Measurements from ENCODE around the gene GJB6.
"Not testable (repeated sequence)": the region's sequence is repeated elsewhere in the genome, so short reads cannot be mapped to it uniquely, and the experiment has no call there.

The GJB6 gene

GRCh38 chr13:20231839-20232555, at the start of gene GJB6:
Gene GJB6, minus strand, starts transcription at chr13:20232319. Its CDS starts 8,839 bp downstream, at chr13:20223480.
- peak; percentile 71 for DNase-seq (ENCODE audit: low spot score)

- not testable (repeated sequence) for DNase-seq (ENCODE audit: low spot score)
Measured at GRCh38 chr13:20276901-20277300, 44.8 kb upstream of the GJB6 start.

GRCh38 chr13:20274466-20274865, 42.3 kb upstream of the GJB6 start:
- no peak for DNase-seq (ENCODE audit: low spot score)

GRCh38 chr13:20272588-20273171, 40.6 kb upstream of the GJB6 start:
- no peak for DNase-seq (ENCODE audit: low spot score)

- DNase-seq (ENCODE audit: low spot score), result no peak
Measured at GRCh38 chr13:20272104-20272503, 40.0 kb upstream of the GJB6 start.

GRCh38 chr13:20271441-20271840, 39.3 kb upstream of the GJB6 start:
- DNase-seq (ENCODE audit: low spot score), result no peak

GRCh38 chr13:20270163-20270865, 38.2 kb upstream of the GJB6 start:
- DNase-seq (ENCODE audit: low spot score), result no peak

- DNase-seq (ENCODE audit: low spot score), result no peak
Measured at GRCh38 chr13:20264271-20265018, 32.3 kb upstream of the GJB6 start.

- DNase-seq (ENCODE audit: low spot score), result no peak
Measured at GRCh38 chr13:20263393-20264044, 31.4 kb upstream of the GJB6 start.

- no peak for DNase-seq (ENCODE audit: low spot score)
Measured at GRCh38 chr13:20258963-20259288, 26.8 kb upstream of the GJB6 start.

- no peak for DNase-seq (ENCODE audit: low spot score)
Measured at GRCh38 chr13:20258208-20258962, 26.3 kb upstream of the GJB6 start.

- DNase-seq (ENCODE audit: low spot score), result no peak
Measured at GRCh38 chr13:20254076-20254475, 22.0 kb upstream of the GJB6 start.

- DNase-seq (ENCODE audit: low spot score), result no peak
Measured at GRCh38 chr13:20249913-20250312, 17.8 kb upstream of the GJB6 start.

GRCh38 chr13:20247963-20248362, 15.8 kb upstream of the GJB6 start:
- DNase-seq (ENCODE audit: low spot score), result no peak

GRCh38 chr13:20247403-20247802, 15.3 kb upstream of the GJB6 start:
- no peak for DNase-seq (ENCODE audit: low spot score)

- DNase-seq (ENCODE audit: low spot score), result no peak
Measured at GRCh38 chr13:20241593-20241992, 9.5 kb upstream of the GJB6 start.

- no peak for DNase-seq (ENCODE audit: low spot score)
Measured at GRCh38 chr13:20239748-20240147, 7.6 kb upstream of the GJB6 start.

GRCh38 chr13:20232556-20233277, 598 bp upstream of the GJB6 start:
- DNase-seq (ENCODE audit: low spot score), result no peak

GRCh38 chr13:20230913-20231838, 943 bp downstream of the GJB6 start:
- DNase-seq (ENCODE audit: low spot score), result no peak

- DNase-seq (ENCODE audit: low spot score), result no peak
Measured at GRCh38 chr13:20227730-20228129, 4.4 kb downstream of the GJB6 start.
